Measurements from ENCODE around the gene PPP2R3B.
"Not testable (repeated sequence)": the region's sequence is repeated elsewhere in the genome, so short reads cannot be mapped to it uniquely, and the experiment has no call there.

PPP2R3B gene

GRCh38 chrX:389021-389441 is 2.3 kb upstream of the PPP2R3B start:
- in situ Hi-C loops (cut with MboI; ENCODE audit: low sequenced_read_pairs, unreplicated experiment) = no loop called here
- no peak for DNase-seq (ENCODE audit: low spot score)
- no peak for TF ChIP-seq CTCF (IDR thresholded peaks at IDR 0.05; ENCODE audit: borderline replicate concordance, control extremely low read depth, extremely low read depth, insufficient read depth, missing control alignments)

GRCh38 chrX:387729-388128 is 1.0 kb upstream of the PPP2R3B start:
- TF ChIP-seq CTCF (IDR thresholded peaks at IDR 0.05; ENCODE audit: borderline replicate concordance, control extremely low read depth, extremely low read depth, insufficient read depth, missing control alignments) = no peak
- in situ Hi-C loops (cut with MboI; ENCODE audit: low sequenced_read_pairs, unreplicated experiment) = no loop called here
- DNase-seq (ENCODE audit: low spot score) = no peak

- in situ Hi-C loops (cut with MboI; ENCODE audit: low sequenced_read_pairs, unreplicated experiment) = no loop called here
Measured at GRCh38 chrX:386239-386767, 404 bp downstream of the PPP2R3B start.

GRCh38 chrX:385736-386135 is 971 bp downstream of the PPP2R3B start:
- DNase-seq (ENCODE audit: low spot score); in situ Hi-C loops (cut with MboI; ENCODE audit: low sequenced_read_pairs, unreplicated experiment): not testable (repeated sequence)

More at GRCh38 chrX:386239-386767, 404 bp downstream of the PPP2R3B start:
- no peak for TF ChIP-seq CTCF (IDR thresholded peaks at IDR 0.05; ENCODE audit: borderline replicate concordance, control extremely low read depth, extremely low read depth, insufficient read depth, missing control alignments)
- peak; percentile 68 for DNase-seq (ENCODE audit: low spot score)

- in situ Hi-C loops (cut with MboI; ENCODE audit: low sequenced_read_pairs, unreplicated experiment) = no loop called here
- no peak for DNase-seq (ENCODE audit: low spot score)
- TF ChIP-seq CTCF (IDR thresholded peaks at IDR 0.05; ENCODE audit: borderline replicate concordance, control extremely low read depth, extremely low read depth, insufficient read depth, missing control alignments) = no peak
Measured at GRCh38 chrX:384861-385260, 1.8 kb downstream of the PPP2R3B start.

GRCh38 chrX:378443-378842 is 8.3 kb downstream of the PPP2R3B start:
- TF ChIP-seq CTCF (IDR thresholded peaks at IDR 0.05; ENCODE audit: borderline replicate concordance, control extremely low read depth, extremely low read depth, insufficient read depth, missing control alignments) = no peak
- DNase-seq (ENCODE audit: low spot score) = no peak
- in situ Hi-C loops (cut with MboI; ENCODE audit: low sequenced_read_pairs, unreplicated experiment) = no loop called here

- DNase-seq (ENCODE audit: low spot score); in situ Hi-C loops (cut with MboI; ENCODE audit: low sequenced_read_pairs, unreplicated experiment): not testable (repeated sequence)
Measured at GRCh38 chrX:376206-376605, 10.5 kb downstream of the PPP2R3B start.

Measured in GM13976 (cell line).